ENCODE data around the gene TSEN2. TPM values are rescaled to one million over a fixed set of nuclear protein-coding genes. Genes with fewer than 3 reads are reported as not detected.

The TSEN2 gene
- total and polyA plus RNA-seq, 2 of the 4 experiments (the other 2 are of a cell fraction) = 9.5 to 14.2 TPM

- Histone ChIP-seq H2BK120ac (ENCODE audit: low read depth, low read length) (no peak overlapping the region), H3K4me3 (ENCODE audit: insufficient read depth, low read depth, low read length) (no peak overlapping the region), H2BK5ac (ENCODE audit: low read depth, low read length, poor library complexity, severe bottlenecking) (no peak overlapping the region), H3K14ac (replicated peaks; ENCODE audit: low read depth, low read length) (no peak overlapping the region), H4K20me1 (ENCODE audit: insufficient read depth, low read length) (peaks cover 80% of the 10 kb centered on the region), H2BK15ac (ENCODE audit: low read depth, low read length) (no peak overlapping the region), H2BK20ac (ENCODE audit: low read depth, low read length) (no peak overlapping the region), H3K79me1 (ENCODE audit: low read depth in 1 of 2, low read length in 2 of 2) (peaks cover 6 to 68% of the 10 kb centered on the region in 2 experiments; a peak in 3 of 4 replicates), H3K4me1 (ENCODE audit: control insufficient read depth, insufficient read depth, low read length) (peaks cover 10% of the 10 kb centered on the region), H4K8ac (ENCODE audit: low read depth in 2 of 2, low read length in 2 of 2) (no peak overlapping the region), H3K9me3 (ENCODE audit: control insufficient read depth, insufficient read depth, low read length) (peaks cover 2% of the 10 kb centered on the region; the same call in 1 of the 2 replicates), H3K27ac (ENCODE audit: insufficient read depth, low read length) (no peak overlapping the region), H3K56ac (ENCODE audit: extremely low read depth, insufficient read depth, low read length) (no peak overlapping the region), H3K18ac (ENCODE audit: low read depth, low read length) (no peak overlapping the region), H3K36me3 (ENCODE audit: control insufficient read depth, insufficient read depth, low read length) (no peaks in the 10 kb centered on the region), H2AK5ac (ENCODE audit: low read depth, low read length) (no peak overlapping the region), H4K91ac (ENCODE audit: insufficient read depth, low read depth, low read length) (no peak overlapping the region), H3K9me1 (ENCODE audit: insufficient read depth, low read length) (peaks cover 15% of the 10 kb centered on the region), H2AFZ (replicated peaks; ENCODE audit: low read length, poor library complexity) (no peak overlapping the region), H3K9ac (ENCODE audit: low read depth, low read length) (no peak overlapping the region), H3K4me2 (ENCODE audit: low read depth, low read length) (no peak overlapping the region), H2AK9ac (replicated peaks; ENCODE audit: low read depth, low read length, poor library complexity) (no peak overlapping the region), H4K5ac (ENCODE audit: low read depth, low read length) (no peak overlapping the region), H3K23ac (ENCODE audit: low read depth, low read length) (no peak overlapping the region), H3K27me3 (ENCODE audit: control insufficient read depth, insufficient read depth, low read length) (no peaks in the 10 kb centered on the region), H3K4ac (ENCODE audit: low read depth, low read length) (no peak overlapping the region)
- no peak for ATAC-seq (ENCODE audit: low read depth)
- CTCF ChIA-PET = no interaction called here
- dilution Hi-C loops (cut with HindIII; ENCODE audit: low sequenced_read_pairs, unreplicated experiment) = no loop called here
- no peak for DNase-seq
- in situ Hi-C loops (cut with MboI; ENCODE audit: low sequenced_read_pairs) = no loop called here
- intact Hi-C loops (cut with micrococcal nuclease) = no loop called here
- TF ChIP-seq MAFK (IDR thresholded peaks at IDR 0.05; ENCODE audit: low read depth, low read length) = no peak
- no peak for TF ChIP-seq FOS (IDR thresholded peaks at IDR 0.05; ENCODE audit: low read depth, low read length)
- no peak for TF ChIP-seq ELK1 (IDR thresholded peaks at IDR 0.05; ENCODE audit: borderline replicate concordance, low read depth, low read length)
- no peak for TF ChIP-seq RCOR1 (IDR thresholded peaks at IDR 0.05; ENCODE audit: insufficient replicate concordance, low read length)
- TF ChIP-seq RFX5 (IDR thresholded peaks at IDR 0.05; ENCODE audit: low read depth, low read length) = no peak
- no peak for TF ChIP-seq USF2 (IDR thresholded peaks at IDR 0.05; ENCODE audit: low read depth, low read length)
- no peak for TF ChIP-seq CEBPB (IDR thresholded peaks at IDR 0.05; ENCODE audit: low read depth, low read length)
- TF ChIP-seq BHLHE40 (IDR thresholded peaks at IDR 0.05; ENCODE audit: low read depth, low read length) = no peak
- no peak for TF ChIP-seq CHD1 (IDR thresholded peaks at IDR 0.05; ENCODE audit: low read depth, low read length)
- no peak for TF ChIP-seq CTCF (conservative IDR thresholded peaks at IDR 0.05; ENCODE audit: low read depth, low read length)
- no peak for TF ChIP-seq NFE2L2 (IDR thresholded peaks at IDR 0.05; ENCODE audit: low read depth, low read length)
- no peak for TF ChIP-seq MAZ (IDR thresholded peaks at IDR 0.05; ENCODE audit: borderline replicate concordance, low read depth, low read length)
- no peak for TF ChIP-seq MXI1 (IDR thresholded peaks at IDR 0.05; ENCODE audit: borderline replicate concordance, low read depth, low read length)
- no peak for TF ChIP-seq POLR2A (IDR thresholded peaks at IDR 0.05; ENCODE audit: low read depth, low read length)
- POLR2A ChIA-PET (ENCODE audit: unreplicated experiment) = no interaction called here
- no TSS peak for BruUV-seq (replicated peaks)
- no CpG with 5 or more reads among the region's 2 CpGs for WGBS, 2 experiments (ENCODE audit: extremely low coverage in 2 of 2, insufficient read length in 1 of 2)
Observed at GRCh38 chr3:12561397-12561796, 77.1 kb downstream of the TSEN2 start.

Data from IMR-90 (cell line).